SK-N-SH treated with all-trans-retinoic acid at 6 μM for 48 hours (cell line): ENCODE measurements around the gene TSHZ2.

ENCODE experiments used
- ATAC-seq: fragments of 200-7000 bp; cut with Tn5 transposase; 3 replicates; pipeline ENCODE4 v1.9.1; 2020; ENCODE audit warnings: mild to moderate bottlenecking, moderate library complexity
- ARNTL ChIP-seq: fragments of 450-650 bp; formaldehyde crosslinking; IDR thresholded peaks from 2 replicates; pipeline ENCODE4 v1.5.0; 2020; ENCODE audit warnings: low read depth, mild to moderate bottlenecking, moderate library complexity, borderline replicate concordance
- BACH2 ChIP-seq: fragments of 250-450 bp; sonication (Bioruptor Pico); IDR thresholded peaks from 2 replicates; pipeline ENCODE4 v1.9.0; 2021; ENCODE audit warnings: mild to moderate bottlenecking, borderline replicate concordance
- CREB5 ChIP-seq: fragments of 250-450 bp; sonication (Bioruptor Pico); IDR thresholded peaks from 2 replicates; pipeline ENCODE4 v1.5.1; 2020; ENCODE audit warnings: low read depth, mild to moderate bottlenecking, moderate library complexity
- CSDC2 ChIP-seq: fragments of 250-450 bp; sonication (Bioruptor Pico); IDR thresholded peaks from 2 replicates; pipeline ENCODE4 v1.5.0; 2020; ENCODE audit warnings: mild to moderate bottlenecking, moderate library complexity
- ESRRG ChIP-seq: fragments of 250-450 bp; sonication (Bioruptor Pico); IDR thresholded peaks from 2 replicates; pipeline ENCODE4 v1.6.1; 2021; ENCODE audit warnings: mild to moderate bottlenecking
- ISL1 ChIP-seq: fragments of 250-450 bp; sonication (Bioruptor Pico); IDR thresholded peaks from 2 replicates; pipeline ENCODE4 v2.1.2; 2022; ENCODE audit warnings: mild to moderate bottlenecking, moderate library complexity
- OSR1 ChIP-seq: fragments of 250-450 bp; sonication (Bioruptor Pico); IDR thresholded peaks from 2 replicates; pipeline ENCODE4 v1.8.0; 2022; ENCODE audit warnings: moderate library complexity, mild to moderate bottlenecking, inconsistent platforms
- POU6F1 ChIP-seq: fragments of 250-450 bp; sonication (Bioruptor Pico); IDR thresholded peaks from 2 replicates; pipeline ENCODE4 v1.8.0; 2021; ENCODE audit warnings: low read depth, mild to moderate bottlenecking, moderate library complexity, borderline replicate concordance
- PPARA ChIP-seq: fragments of 250-450 bp; sonication (Bioruptor Pico); IDR thresholded peaks from 2 replicates; pipeline ENCODE4 v1.5.0; 2020; ENCODE audit warnings: mild to moderate bottlenecking, borderline replicate concordance
- RARB ChIP-seq: fragments of 250-450 bp; sonication (Bioruptor Pico); IDR thresholded peaks from 2 replicates; pipeline ENCODE4 v1.8.0; 2021; ENCODE audit warnings: mild to moderate bottlenecking, moderate library complexity
- SNAI2 ChIP-seq: fragments of 250-450 bp; sonication (Bioruptor Pico); IDR thresholded peaks from 2 replicates; pipeline ENCODE4 v1.5.0; 2020; ENCODE audit warnings: mild to moderate bottlenecking, moderate library complexity
- TCF4 ChIP-seq: fragments of 250-450 bp; sonication (Bioruptor Pico); IDR thresholded peaks from 2 replicates; pipeline ENCODE4 v1.8.0; 2021; ENCODE audit warnings: mild to moderate bottlenecking, moderate library complexity, borderline replicate concordance
- TOX ChIP-seq: fragments of 250-450 bp; sonication (Bioruptor Pico); IDR thresholded peaks from 2 replicates; pipeline ENCODE4 v1.8.0; 2021; ENCODE audit warnings: mild to moderate bottlenecking, moderate library complexity, borderline replicate concordance
- ZFP3 ChIP-seq: fragments of 250-450 bp; sonication (Bioruptor Pico); IDR thresholded peaks from 2 replicates; pipeline ENCODE4 v1.5.0; 2020; ENCODE audit warnings: mild to moderate bottlenecking, moderate library complexity
- ZFP30 ChIP-seq: fragments of 450-650 bp; formaldehyde crosslinking; IDR thresholded peaks from 2 replicates; pipeline ENCODE4 v1.5.0; 2022; ENCODE audit warnings: mild to moderate bottlenecking, moderate library complexity
- ZNF565 ChIP-seq: fragments of 450-650 bp; formaldehyde crosslinking; conservative IDR thresholded peaks from 2 replicates; pipeline ENCODE4 v1.5.0; 2020; ENCODE audit warnings: low read depth, mild to moderate bottlenecking, moderate library complexity
- ZNF70 ChIP-seq: fragments of 450-650 bp; formaldehyde crosslinking; IDR thresholded peaks from 2 replicates; pipeline ENCODE4 v1.5.0; 2020; ENCODE audit warnings: mild to moderate bottlenecking, moderate library complexity
- ZNF8 ChIP-seq: fragments of 450-650 bp; formaldehyde crosslinking; IDR thresholded peaks from 2 replicates; pipeline ENCODE4 v1.5.0; 2020; ENCODE audit warnings: mild to moderate bottlenecking, moderate library complexity
- TF ChIP-seq, protein P1 (sequence below): fragments of 250-450 bp; sonication (Bioruptor Pico); IDR thresholded peaks from 2 replicates; pipeline ENCODE4 v1.5.1; 2021; ENCODE audit warnings: mild to moderate bottlenecking, moderate library complexity
- TF ChIP-seq, protein P2 (sequence below): fragments of 250-450 bp; sonication (Bioruptor Pico); IDR thresholded peaks from 2 replicates; pipeline ENCODE4 v1.5.0; 2020; ENCODE audit warnings: mild to moderate bottlenecking, moderate library complexity
- TF ChIP-seq, protein P3 (sequence below): fragments of 250-450 bp; sonication (Bioruptor Pico); IDR thresholded peaks from 2 replicates; pipeline ENCODE4 v1.8.0; 2020; ENCODE audit warnings: mild to moderate bottlenecking, moderate library complexity, borderline replicate concordance

TSHZ2 gene

DNA sequence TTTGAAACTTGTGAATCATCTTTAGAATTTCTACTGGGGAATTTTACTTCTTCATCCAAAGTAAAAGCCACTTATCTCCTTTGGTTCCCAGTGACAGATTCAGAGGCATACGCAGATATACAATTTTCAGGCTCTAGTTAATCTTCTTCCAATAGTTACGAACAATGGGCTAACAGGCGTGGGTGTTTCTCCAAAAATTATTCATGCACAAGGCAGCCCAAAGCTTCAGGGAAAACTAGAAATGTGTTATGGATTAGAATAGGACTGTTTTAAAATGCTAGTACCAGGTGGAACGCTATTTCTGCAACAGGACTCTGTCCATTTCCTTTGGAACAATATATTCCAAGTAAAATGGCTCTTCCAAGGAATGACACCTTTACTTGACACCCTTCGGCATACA is 519.3 kb downstream of the TSHZ2 start:
- no peak for ATAC-seq
- TF ChIP-seq ARNTL (CRISPR knock-in tag) (no peak), TCF4 (CRISPR knock-in tag) (no peak), ZFP3 (CRISPR knock-in tag) (no peak), ZNF8 (no peak), ZNF565 (CRISPR knock-in tag) (no peak), ESRRG (CRISPR knock-in tag) (no peak), ZFP30 (no peak)
- TF ChIP-seq, protein P1, sequence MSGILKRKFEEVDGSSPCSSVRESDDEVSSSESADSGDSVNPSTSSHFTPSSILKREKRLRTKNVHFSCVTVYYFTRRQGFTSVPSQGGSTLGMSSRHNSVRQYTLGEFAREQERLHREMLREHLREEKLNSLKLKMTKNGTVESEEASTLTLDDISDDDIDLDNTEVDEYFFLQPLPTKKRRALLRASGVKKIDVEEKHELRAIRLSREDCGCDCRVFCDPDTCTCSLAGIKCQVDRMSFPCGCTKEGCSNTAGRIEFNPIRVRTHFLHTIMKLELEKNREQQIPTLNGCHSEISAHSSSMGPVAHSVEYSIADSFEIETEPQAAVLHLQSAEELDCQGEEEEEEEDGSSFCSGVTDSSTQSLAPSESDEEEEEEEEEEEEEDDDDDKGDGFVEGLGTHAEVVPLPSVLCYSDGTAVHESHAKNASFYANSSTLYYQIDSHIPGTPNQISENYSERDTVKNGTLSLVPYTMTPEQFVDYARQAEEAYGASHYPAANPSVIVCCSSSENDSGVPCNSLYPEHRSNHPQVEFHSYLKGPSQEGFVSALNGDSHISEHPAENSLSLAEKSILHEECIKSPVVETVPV (CRISPR knock-in tag): no peak

DNA sequence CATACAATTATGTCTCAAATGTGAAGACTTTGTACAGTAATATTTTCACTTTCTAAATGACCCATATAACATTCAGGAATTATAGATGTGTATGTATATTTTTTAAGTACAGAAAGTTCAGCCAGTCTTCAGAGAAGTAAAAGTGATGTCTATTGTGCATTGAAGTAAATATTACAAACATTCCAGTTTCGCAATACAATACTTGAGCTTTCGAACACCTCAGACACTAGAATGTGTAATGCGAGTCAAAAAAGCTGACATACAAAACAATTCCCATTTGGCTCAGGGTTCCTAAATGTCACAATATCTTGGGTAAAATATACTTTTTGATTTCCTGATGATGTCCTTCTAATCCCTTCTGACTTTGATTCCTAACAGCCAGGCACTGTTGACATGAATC is 520.1 kb downstream of the TSHZ2 start:
- TF ChIP-seq BACH2 (CRISPR knock-in tag): no peak
- TF ChIP-seq POU6F1 (CRISPR knock-in tag): no peak
- TF ChIP-seq OSR1 (CRISPR knock-in tag): no peak
- no peak for TF ChIP-seq ZNF8
- TF ChIP-seq CREB5 (CRISPR knock-in tag): no peak
- TF ChIP-seq ZNF70 (CRISPR knock-in tag): no peak
- no peak for TF ChIP-seq ZFP30
- no peak for TF ChIP-seq ISL1 (CRISPR knock-in tag)
- TF ChIP-seq, protein P2, sequence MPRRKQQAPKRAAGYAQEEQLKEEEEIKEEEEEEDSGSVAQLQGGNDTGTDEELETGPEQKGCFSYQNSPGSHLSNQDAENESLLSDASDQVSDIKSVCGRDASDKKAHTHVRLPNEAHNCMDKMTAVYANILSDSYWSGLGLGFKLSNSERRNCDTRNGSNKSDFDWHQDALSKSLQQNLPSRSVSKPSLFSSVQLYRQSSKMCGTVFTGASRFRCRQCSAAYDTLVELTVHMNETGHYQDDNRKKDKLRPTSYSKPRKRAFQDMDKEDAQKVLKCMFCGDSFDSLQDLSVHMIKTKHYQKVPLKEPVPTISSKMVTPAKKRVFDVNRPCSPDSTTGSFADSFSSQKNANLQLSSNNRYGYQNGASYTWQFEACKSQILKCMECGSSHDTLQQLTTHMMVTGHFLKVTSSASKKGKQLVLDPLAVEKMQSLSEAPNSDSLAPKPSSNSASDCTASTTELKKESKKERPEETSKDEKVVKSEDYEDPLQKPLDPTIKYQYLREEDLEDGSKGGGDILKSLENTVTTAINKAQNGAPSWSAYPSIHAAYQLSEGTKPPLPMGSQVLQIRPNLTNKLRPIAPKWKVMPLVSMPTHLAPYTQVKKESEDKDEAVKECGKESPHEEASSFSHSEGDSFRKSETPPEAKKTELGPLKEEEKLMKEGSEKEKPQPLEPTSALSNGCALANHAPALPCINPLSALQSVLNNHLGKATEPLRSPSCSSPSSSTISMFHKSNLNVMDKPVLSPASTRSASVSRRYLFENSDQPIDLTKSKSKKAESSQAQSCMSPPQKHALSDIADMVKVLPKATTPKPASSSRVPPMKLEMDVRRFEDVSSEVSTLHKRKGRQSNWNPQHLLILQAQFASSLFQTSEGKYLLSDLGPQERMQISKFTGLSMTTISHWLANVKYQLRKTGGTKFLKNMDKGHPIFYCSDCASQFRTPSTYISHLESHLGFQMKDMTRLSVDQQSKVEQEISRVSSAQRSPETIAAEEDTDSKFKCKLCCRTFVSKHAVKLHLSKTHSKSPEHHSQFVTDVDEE (CRISPR knock-in tag): no peak
- TF ChIP-seq ARNTL (CRISPR knock-in tag): no peak
- no peak for TF ChIP-seq ESRRG (CRISPR knock-in tag)
- TF ChIP-seq, protein P1 (CRISPR knock-in tag): no peak
- TF ChIP-seq, protein P3, sequence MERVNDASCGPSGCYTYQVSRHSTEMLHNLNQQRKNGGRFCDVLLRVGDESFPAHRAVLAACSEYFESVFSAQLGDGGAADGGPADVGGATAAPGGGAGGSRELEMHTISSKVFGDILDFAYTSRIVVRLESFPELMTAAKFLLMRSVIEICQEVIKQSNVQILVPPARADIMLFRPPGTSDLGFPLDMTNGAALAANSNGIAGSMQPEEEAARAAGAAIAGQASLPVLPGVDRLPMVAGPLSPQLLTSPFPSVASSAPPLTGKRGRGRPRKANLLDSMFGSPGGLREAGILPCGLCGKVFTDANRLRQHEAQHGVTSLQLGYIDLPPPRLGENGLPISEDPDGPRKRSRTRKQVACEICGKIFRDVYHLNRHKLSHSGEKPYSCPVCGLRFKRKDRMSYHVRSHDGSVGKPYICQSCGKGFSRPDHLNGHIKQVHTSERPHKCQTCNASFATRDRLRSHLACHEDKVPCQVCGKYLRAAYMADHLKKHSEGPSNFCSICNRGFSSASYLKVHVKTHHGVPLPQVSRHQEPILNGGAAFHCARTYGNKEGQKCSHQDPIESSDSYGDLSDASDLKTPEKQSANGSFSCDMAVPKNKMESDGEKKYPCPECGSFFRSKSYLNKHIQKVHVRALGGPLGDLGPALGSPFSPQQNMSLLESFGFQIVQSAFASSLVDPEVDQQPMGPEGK (CRISPR knock-in tag): no peak
- no peak for TF ChIP-seq SNAI2 (CRISPR knock-in tag)
- no peak for TF ChIP-seq TOX (CRISPR knock-in tag)
- no peak for TF ChIP-seq ZNF565 (CRISPR knock-in tag)
- TF ChIP-seq PPARA: no peak
- no peak for TF ChIP-seq RARB (CRISPR knock-in tag)
- no peak for TF ChIP-seq CSDC2 (CRISPR knock-in tag)
- no peak for ATAC-seq
